ENCODE results near the gene EHMT1.
"Not testable (repeated sequence)": the region's sequence is repeated elsewhere in the genome, so short reads cannot be mapped to it uniquely, and the experiment has no call there.

The EHMT1 gene

GRCh38 chr9:137615387-137615871 lies 3.4 kb upstream of the EHMT1 start:
- FAIRE-seq (no peak), DNase-seq (ENCODE audit: insufficient read length, low spot score) (no peak)
- TF ChIP-seq POLR2A (IDR thresholded peaks at IDR 0.05; ENCODE audit: low read depth, low read length) = no peak

- TF ChIP-seq POLR2A (IDR thresholded peaks at IDR 0.05; ENCODE audit: low read depth, low read length) = no peak
- DNase-seq (ENCODE audit: insufficient read length, low spot score) (peak; percentile 91), FAIRE-seq (no peak)
Observed at GRCh38 chr9:137619240-137620047, 639 bp downstream of the EHMT1 start.

DNA sequence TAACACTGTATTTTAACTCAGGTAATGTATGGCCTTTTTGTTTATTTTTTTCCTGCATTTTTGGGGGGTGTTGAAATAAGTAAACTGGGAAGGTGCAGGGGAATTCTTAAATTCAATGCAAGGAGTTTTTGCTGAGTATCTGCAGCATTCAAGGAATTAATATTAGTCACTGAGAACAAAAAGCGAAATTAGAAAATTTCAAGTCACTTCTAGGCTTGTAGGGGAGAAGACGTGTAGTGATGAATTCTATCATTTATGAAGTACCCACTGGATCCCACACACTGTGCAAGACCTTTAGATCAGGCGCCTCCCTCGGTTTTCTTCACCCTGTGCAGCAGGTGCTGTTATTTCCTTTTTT lies 1.2 kb downstream of the EHMT1 start:
- TF ChIP-seq POLR2A (IDR thresholded peaks at IDR 0.05; ENCODE audit: low read depth, low read length) = no peak
- DNase-seq (ENCODE audit: insufficient read length, low spot score) (no peak), FAIRE-seq (no peak)

DNA sequence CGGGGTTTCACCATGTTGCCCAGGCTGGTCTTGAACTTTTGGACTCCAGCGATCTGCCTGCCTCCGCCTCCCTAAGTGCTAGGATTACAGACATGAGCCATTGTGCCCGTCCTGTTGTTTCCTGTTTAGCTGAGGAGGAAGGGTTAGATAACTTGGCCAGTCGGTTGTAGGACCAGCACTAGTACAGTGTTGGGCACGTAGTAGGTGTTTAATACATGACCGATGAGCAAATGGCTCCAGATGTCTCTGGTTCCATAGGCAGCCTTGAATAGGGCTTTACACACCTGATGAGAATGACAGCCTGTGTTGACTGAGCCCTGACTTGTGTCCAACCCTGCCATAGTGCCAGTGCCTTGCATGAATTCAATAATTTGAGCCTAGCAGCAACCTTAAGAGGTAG lies 1.8 kb downstream of the EHMT1 start:
- FAIRE-seq = no peak
- DNase-seq (ENCODE audit: insufficient read length, low spot score) = no peak
- no peak for TF ChIP-seq POLR2A (IDR thresholded peaks at IDR 0.05; ENCODE audit: low read depth, low read length)

DNA sequence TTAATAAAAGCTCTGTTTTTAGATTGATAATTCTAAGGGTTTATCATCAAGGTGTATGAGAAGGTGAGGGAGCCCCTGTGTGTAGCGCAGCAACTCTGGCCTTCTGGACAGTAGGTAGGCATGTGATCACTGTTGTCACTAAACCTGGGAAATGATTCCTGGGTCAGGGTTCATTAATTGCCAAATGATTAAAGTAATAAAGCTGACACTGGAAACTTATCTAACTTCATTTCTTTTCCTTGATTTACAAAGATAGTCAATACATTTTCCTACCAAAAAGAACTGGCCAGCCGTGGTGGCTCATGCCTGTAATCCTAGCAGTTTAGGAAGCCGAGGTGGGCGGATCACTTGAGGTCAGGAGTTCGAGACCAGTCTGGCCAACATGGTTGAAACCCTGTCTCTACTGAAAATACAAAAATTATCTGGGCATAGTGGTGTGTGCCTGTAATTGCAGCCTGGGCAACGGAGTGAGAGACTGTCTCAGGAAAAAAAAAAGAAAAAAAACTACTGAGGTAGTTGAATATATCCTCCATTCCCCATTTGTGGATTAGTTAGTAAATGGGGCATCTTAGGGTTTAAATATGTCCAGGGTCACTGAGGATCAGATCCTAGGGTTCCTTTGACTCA lies 2.4 kb downstream of the EHMT1 start:
- TF ChIP-seq POLR2A (IDR thresholded peaks at IDR 0.05; ENCODE audit: low read depth, low read length) = no peak
- DNase-seq (ENCODE audit: insufficient read length, low spot score) (no peak), FAIRE-seq (no peak)

GRCh38 chr9:137622211-137622610 lies 3.4 kb downstream of the EHMT1 start:
- FAIRE-seq = not testable (repeated sequence)

DNA sequence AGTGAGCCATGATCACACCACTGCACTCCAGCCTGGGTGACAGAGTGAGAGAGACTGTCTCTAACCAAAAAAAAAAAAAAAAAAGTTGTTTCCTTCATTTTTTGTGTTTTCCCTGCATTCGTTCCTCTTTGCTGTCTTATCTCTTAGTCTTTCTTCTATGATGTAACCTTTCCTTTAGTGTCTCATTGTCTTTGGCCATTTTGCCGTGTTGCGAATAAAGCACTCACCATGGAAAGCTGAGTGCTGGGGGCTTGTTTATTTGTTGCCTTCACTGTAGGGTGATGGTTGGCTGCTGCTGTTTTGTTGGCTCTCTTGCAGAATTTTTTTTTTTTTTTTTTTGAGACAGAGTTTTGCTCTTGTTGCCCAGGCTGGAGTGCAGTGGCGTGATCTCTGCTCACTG lies 7.7 kb downstream of the EHMT1 start:
- no peak for DNase-seq (ENCODE audit: insufficient read length, low spot score)
- no peak for FAIRE-seq
- no peak for TF ChIP-seq POLR2A (IDR thresholded peaks at IDR 0.05; ENCODE audit: low read depth, low read length)

More at GRCh38 chr9:137622211-137622610, 3.4 kb downstream of the EHMT1 start:
- DNase-seq (ENCODE audit: insufficient read length, low spot score) = not testable (repeated sequence)

- not testable (repeated sequence) for DNase-seq (ENCODE audit: insufficient read length, low spot score); FAIRE-seq
Observed at GRCh38 chr9:137627406-137627805, 8.6 kb downstream of the EHMT1 start.

- TF ChIP-seq POLR2A (IDR thresholded peaks at IDR 0.05; ENCODE audit: low read depth, low read length) = no peak
- DNase-seq (ENCODE audit: insufficient read length, low spot score) = no peak
- FAIRE-seq = no peak
Observed at GRCh38 chr9:137630126-137630525, 11.3 kb downstream of the EHMT1 start.

DNA sequence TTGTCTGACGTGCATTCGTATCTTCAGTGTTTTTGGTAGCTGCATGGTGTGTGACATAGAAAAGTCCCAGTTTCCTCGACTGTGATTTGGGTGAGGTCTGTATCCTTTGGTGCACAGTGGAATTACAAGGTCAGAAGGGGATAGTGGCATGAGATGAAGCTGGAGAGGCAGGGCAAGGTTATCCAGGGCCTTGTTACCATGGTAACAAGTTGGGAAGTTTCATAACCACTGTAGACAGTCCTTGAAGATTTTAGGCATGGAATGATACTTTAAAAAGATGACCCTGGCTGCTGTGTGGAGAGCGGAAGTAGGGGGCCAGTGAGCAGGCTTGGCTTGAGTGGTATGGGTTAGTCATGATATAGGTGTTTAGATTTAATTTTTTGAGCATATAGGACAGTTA lies 11.9 kb downstream of the EHMT1 start:
- FAIRE-seq (no peak), DNase-seq (ENCODE audit: insufficient read length, low spot score) (no peak)
- TF ChIP-seq POLR2A (IDR thresholded peaks at IDR 0.05; ENCODE audit: low read depth, low read length) = no peak

DNA sequence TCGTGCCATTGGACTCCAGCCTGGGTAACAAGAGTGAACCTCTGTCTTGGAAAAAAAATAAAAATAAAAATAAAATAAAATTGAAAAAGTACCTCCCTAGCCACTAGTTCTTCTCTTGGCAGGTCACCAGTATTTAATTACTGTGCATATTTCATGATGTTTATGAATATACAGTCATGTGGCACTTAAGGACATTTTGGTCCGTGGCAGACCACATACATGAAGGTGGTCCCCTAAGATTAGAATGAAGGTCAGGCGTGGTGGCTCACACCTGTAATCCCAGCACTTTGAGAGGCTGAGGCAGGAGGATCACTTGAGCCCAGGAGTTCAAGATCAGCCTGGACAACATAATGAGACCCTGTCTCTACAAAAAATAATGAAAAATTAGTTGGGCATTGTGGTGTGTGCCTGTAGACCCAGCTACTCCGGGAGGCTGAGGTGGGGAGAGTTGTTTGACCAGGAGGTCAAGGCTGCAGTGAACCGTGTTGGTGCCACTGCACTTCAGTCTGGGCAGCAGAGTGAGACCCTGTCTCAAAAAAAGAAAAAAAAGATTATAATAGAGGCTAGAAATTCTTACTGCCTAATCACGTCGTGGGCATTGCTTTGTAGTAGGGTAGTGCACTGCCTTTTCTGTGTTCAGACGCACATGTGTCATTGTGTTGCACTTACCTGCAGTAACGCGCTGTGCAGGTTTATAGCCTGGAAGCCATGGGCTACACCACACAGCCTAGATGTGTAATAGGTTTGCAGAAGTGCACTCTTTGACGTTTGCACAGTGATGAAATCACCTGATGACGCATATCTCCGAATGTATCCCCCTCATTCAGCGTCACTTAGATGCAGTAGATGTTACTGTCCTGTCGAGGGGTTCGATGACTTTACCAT lies 12.8 kb downstream of the EHMT1 start:
- no peak for DNase-seq (ENCODE audit: insufficient read length, low spot score)
- TF ChIP-seq POLR2A (IDR thresholded peaks at IDR 0.05; ENCODE audit: low read depth, low read length) = no peak
- no peak for FAIRE-seq

DNA sequence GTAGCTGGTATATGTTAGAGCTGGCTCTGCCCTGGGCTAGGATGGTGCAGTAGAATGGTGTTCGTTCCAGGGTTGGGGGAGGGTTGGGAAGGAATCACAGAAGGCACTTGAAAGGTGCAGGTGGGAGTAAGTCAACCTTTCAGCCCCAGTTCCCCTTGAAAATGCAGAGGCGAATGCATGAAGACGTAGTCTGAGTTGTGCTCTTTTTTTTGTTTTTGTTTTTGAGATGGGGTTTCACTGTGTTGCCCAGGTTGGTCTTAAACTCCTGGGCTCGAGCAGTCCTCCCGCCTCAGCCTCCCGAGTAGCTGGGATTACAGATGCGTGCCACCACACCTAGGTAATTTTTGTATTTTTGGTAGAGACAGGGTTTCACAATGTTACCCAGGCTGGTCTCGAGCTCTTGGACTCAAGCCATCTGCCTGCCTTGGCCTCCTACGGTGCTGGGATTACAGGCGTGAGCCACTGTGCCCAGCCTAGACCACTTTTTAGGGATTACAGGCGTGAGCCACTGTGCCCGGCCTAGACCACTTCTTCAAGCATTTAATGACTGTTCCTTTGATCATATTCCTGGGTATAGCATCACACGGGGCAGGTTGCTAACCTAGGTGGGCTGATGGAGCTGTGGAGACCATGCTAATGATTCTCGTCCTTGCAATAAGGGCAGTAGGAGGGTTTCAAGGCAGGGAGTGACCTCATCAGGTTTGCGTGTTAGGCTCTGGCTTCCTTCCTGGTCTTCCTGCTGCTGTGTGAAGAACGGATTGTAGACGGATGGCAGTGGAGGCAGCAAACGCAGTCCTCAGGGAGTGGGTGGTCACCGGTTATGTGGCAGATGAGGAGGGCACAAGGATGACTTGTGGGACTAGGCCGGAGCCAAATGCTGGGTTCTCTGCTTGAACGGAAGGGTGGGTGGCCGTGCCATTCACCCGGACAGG lies 13.7 kb downstream of the EHMT1 start:
- TF ChIP-seq POLR2A (IDR thresholded peaks at IDR 0.05; ENCODE audit: low read depth, low read length) = no peak
- FAIRE-seq (no peak), DNase-seq (ENCODE audit: insufficient read length, low spot score) (no peak)

DNA sequence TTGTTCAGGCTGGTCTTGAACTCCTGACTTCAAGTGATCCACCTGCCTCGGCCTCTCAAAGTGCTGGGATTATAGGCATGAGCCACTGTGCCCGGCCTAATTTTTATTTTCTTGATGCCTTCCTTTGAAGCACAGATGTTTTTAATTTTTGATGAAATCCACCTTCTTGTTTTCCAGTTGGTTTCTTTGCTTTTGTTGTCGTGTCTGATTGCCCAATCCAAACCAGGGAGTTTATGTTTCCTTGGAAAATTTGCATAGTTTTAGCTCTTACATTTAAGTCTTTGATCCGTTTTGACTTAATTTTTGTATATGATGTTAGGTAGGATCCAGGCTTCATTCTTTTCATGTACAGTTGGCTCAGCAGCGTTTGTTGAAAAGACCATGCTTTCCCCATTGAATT lies 15.2 kb downstream of the EHMT1 start:
- TF ChIP-seq POLR2A (IDR thresholded peaks at IDR 0.05; ENCODE audit: low read depth, low read length) = no peak
- DNase-seq (ENCODE audit: insufficient read length, low spot score) (no peak), FAIRE-seq (no peak)
